ENCODE data around the gene PC.
A peak's percentile ranks its signal among the peaks of the same experiment; 100 is the strongest.

PC gene

GRCh38 chr11:66884443-66884842 is 73.7 kb downstream of the PC start:
- DNase-seq (ENCODE audit: low spot score): no peak

GRCh38 chr11:66883016-66883965 is 74.9 kb downstream of the PC start:
- peak; percentile 67 for DNase-seq (ENCODE audit: low spot score)

GRCh38 chr11:66882561-66883015 is 75.6 kb downstream of the PC start:
- DNase-seq (ENCODE audit: low spot score): no peak

GRCh38 chr11:66881927-66882452 is 76.2 kb downstream of the PC start:
- no peak for DNase-seq (ENCODE audit: low spot score)

GRCh38 chr11:66881451-66881835 is 76.7 kb downstream of the PC start:
- no peak for DNase-seq (ENCODE audit: low spot score)

GRCh38 chr11:66880496-66881450 is 77.4 kb downstream of the PC start:
- no peak for DNase-seq (ENCODE audit: low spot score)

GRCh38 chr11:66879999-66880398 is 78.2 kb downstream of the PC start:
- no peak for DNase-seq (ENCODE audit: low spot score)

- no peak for DNase-seq (ENCODE audit: low spot score)
These were observed 78.6 kb downstream of the PC start for GRCh38 chr11:66879583-66879982.

GRCh38 chr11:66879000-66879399 is 79.2 kb downstream of the PC start:
- DNase-seq (ENCODE audit: low spot score): no peak

GRCh38 chr11:66878474-66878873 is 79.7 kb downstream of the PC start:
- no peak for DNase-seq (ENCODE audit: low spot score)

- no peak for DNase-seq (ENCODE audit: low spot score)
These were observed 80.4 kb downstream of the PC start for GRCh38 chr11:66877588-66878385.

GRCh38 chr11:66875378-66875777 is 82.8 kb downstream of the PC start:
- no peak for DNase-seq (ENCODE audit: low spot score)

GRCh38 chr11:66874232-66874631 is 84.0 kb downstream of the PC start:
- no peak for DNase-seq (ENCODE audit: low spot score)

- no peak for DNase-seq (ENCODE audit: low spot score)
These were observed 86.7 kb downstream of the PC start for GRCh38 chr11:66871521-66871901.

- DNase-seq (ENCODE audit: low spot score): no peak
These were observed 87.3 kb downstream of the PC start for GRCh38 chr11:66870616-66871520.

GRCh38 chr11:66870131-66870530 is 88.1 kb downstream of the PC start:
- DNase-seq (ENCODE audit: low spot score): no peak

- DNase-seq (ENCODE audit: low spot score): no peak
These were observed 88.7 kb downstream of the PC start for GRCh38 chr11:66869567-66869870.

GRCh38 chr11:66868726-66869566 is 89.2 kb downstream of the PC start:
- DNase-seq (ENCODE audit: low spot score): no peak

GRCh38 chr11:66868082-66868725 is 90.0 kb downstream of the PC start:
- no peak for DNase-seq (ENCODE audit: low spot score)
